ENCODE measurements around the gene CBR3.

The CBR3 gene

GRCh38 chr21:36105327-36105842 is 29.5 kb upstream of the CBR3 start:
- no peak for TF ChIP-seq CTCF (IDR thresholded peaks at IDR 0.05; ENCODE audit: low read depth, low read length)
- no peak for DNase-seq (ENCODE audit: extremely low read depth, low read depth)

- DNase-seq (ENCODE audit: extremely low read depth, low read depth) = no peak
- TF ChIP-seq CTCF (IDR thresholded peaks at IDR 0.05; ENCODE audit: low read depth, low read length) = no peak
These were observed 25.0 kb upstream of the CBR3 start for GRCh38 chr21:36109868-36110267.

- DNase-seq (ENCODE audit: extremely low read depth, low read depth) = no peak
- TF ChIP-seq CTCF (IDR thresholded peaks at IDR 0.05; ENCODE audit: low read depth, low read length) = no peak
These were observed 23.6 kb upstream of the CBR3 start for GRCh38 chr21:36111238-36111637.

GRCh38 chr21:36113647-36114428 is 21.0 kb upstream of the CBR3 start:
- TF ChIP-seq CTCF (IDR thresholded peaks at IDR 0.05; ENCODE audit: low read depth, low read length) = no peak
- no peak for DNase-seq (ENCODE audit: extremely low read depth, low read depth)

GRCh38 chr21:36115138-36115730 is 19.6 kb upstream of the CBR3 start:
- no peak for TF ChIP-seq CTCF (IDR thresholded peaks at IDR 0.05; ENCODE audit: low read depth, low read length)
- no peak for DNase-seq (ENCODE audit: extremely low read depth, low read depth)

GRCh38 chr21:36117286-36117741 is 17.6 kb upstream of the CBR3 start:
- TF ChIP-seq CTCF (IDR thresholded peaks at IDR 0.05; ENCODE audit: low read depth, low read length) = no peak
- no peak for DNase-seq (ENCODE audit: extremely low read depth, low read depth)

- DNase-seq (ENCODE audit: extremely low read depth, low read depth) = no peak
- TF ChIP-seq CTCF (IDR thresholded peaks at IDR 0.05; ENCODE audit: low read depth, low read length) = no peak
These were observed 14.5 kb upstream of the CBR3 start for GRCh38 chr21:36120304-36120888.

All from AG09319 (cell line).